Measurements from ENCODE around the gene MOCS1. TPM values are rescaled to one million over a fixed set of nuclear protein-coding genes. Genes with fewer than 3 reads are reported as not detected.

Gene MOCS1
- total RNA-seq, 1 donor from 2014 or later: 29.3 TPM

DNA sequence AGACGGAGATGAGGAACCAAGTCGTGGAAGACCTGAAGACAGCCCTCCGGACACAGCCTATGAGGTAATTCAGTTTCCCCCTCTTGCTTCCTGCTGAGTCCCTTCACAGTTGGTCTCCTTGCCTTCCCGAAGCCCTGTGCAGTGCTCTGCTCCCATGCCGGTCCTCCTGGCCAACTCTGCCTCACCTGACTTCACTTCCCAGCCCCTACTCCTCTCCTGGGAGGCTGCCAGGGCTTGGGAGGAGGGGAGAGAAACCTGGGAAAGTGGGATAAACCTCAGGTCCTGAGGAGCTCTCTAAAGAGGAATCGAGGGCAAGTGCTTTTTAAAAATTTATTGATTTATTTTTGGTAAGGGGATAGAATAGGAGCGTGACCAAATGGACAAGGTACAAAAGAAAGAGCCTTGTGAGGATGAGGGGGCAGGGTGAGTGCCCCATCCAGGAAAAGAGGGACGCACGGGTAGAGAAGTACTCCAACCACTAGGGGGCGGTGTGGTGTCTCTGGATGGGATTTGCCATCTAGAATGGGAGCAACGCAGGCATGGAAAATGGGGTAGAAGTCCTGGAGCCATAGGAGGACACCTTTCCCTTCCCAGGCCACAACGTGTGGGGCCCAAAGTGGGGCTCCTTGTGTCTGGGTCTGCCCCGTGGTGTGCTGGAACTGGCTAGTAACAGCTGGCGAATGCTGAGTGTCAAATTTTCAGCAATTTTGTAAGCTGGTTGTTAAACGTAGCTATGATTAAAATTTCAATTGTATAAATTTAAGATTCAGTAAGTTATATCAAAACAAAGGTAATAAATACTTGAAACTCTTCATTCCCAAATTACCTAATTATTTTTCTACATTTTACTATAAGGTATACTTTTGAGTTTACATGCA lies 69.0 kb downstream of the MOCS1 start:
- no peak overlapping the region for H3K27ac ChIP-seq
- no peak overlapping the region for H3K4me3 ChIP-seq
- H3K4me1 ChIP-seq: no peaks in the 10 kb centered on the region
- H3K27me3 ChIP-seq: no peaks in the 10 kb centered on the region
- TF ChIP-seq, protein P1, sequence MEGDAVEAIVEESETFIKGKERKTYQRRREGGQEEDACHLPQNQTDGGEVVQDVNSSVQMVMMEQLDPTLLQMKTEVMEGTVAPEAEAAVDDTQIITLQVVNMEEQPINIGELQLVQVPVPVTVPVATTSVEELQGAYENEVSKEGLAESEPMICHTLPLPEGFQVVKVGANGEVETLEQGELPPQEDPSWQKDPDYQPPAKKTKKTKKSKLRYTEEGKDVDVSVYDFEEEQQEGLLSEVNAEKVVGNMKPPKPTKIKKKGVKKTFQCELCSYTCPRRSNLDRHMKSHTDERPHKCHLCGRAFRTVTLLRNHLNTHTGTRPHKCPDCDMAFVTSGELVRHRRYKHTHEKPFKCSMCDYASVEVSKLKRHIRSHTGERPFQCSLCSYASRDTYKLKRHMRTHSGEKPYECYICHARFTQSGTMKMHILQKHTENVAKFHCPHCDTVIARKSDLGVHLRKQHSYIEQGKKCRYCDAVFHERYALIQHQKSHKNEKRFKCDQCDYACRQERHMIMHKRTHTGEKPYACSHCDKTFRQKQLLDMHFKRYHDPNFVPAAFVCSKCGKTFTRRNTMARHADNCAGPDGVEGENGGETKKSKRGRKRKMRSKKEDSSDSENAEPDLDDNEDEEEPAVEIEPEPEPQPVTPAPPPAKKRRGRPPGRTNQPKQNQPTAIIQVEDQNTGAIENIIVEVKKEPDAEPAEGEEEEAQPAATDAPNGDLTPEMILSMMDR (IDR thresholded peaks at IDR 0.05): peak; percentile 86
- DNase-seq (peak; percentile 72), ATAC-seq (peak; percentile 81)
- no peaks in the 10 kb centered on the region for H3K9me3 ChIP-seq
- intact Hi-C loops (cut with DNase I): no loop called here
- H3K36me3 ChIP-seq: peaks cover 17% of the 10 kb centered on the region

DNA sequence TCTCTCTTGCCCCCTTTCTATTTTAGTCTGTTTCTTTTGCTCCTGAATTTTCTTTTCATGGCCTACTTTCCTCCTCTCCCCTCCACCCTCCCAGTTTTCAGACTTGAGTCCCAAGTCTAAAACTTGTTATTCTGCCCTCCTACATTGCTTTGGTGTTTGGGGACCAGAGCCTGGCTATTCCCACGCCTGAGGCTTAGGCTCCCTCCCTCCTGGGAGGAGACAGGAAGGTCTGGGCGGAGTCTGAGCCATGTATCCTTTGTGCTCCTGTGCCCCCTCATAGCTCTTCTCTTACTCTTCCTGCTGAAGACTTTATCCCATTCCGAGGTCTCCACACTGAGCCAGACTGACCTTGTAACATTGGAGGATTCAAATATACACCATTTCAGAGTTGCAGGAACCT lies 72.6 kb downstream of the MOCS1 start:
- Histone ChIP-seq H3K27ac (no peak overlapping the region), H3K4me3 (no peak overlapping the region), H3K36me3 (peaks cover 5% of the 10 kb centered on the region), H3K27me3 (no peaks in the 10 kb centered on the region), H3K4me1 (no peaks in the 10 kb centered on the region), H3K9me3 (no peaks in the 10 kb centered on the region)
- intact Hi-C loops (cut with DNase I): no loop called here
- ATAC-seq: no peak
- DNase-seq: no peak
- TF ChIP-seq, protein P1 (IDR thresholded peaks at IDR 0.05): no peak

DNA sequence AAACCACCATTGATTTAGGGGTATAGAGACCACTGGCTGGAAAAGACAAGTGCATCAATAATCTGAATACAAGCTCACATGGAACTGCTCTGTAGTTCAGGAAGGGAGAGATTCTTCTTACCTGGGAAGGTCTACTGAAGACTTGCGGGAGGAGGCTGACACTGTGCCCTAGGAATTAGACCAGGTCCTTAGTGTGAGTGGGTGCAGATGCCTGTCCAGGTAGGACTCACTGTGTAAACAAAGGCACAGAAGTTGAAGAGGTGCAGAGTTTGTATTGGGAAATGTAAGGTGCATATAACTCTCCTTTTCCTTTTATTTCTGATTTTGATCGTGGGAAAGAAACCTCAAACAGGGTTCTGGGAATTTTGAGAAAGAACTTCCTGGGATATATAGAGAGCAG lies 75.2 kb downstream of the MOCS1 start:
- Histone ChIP-seq H3K27me3 (no peaks in the 10 kb centered on the region), H3K4me1 (no peaks in the 10 kb centered on the region), H3K9me3 (no peaks in the 10 kb centered on the region), H3K4me3 (no peak overlapping the region), H3K36me3 (peaks cover 10% of the 10 kb centered on the region), H3K27ac (no peak overlapping the region)
- intact Hi-C loops (cut with DNase I): no loop called here
- peak; percentile 80 for ATAC-seq
- no peak for DNase-seq
- TF ChIP-seq, protein P1 (IDR thresholded peaks at IDR 0.05): no peak

DNA sequence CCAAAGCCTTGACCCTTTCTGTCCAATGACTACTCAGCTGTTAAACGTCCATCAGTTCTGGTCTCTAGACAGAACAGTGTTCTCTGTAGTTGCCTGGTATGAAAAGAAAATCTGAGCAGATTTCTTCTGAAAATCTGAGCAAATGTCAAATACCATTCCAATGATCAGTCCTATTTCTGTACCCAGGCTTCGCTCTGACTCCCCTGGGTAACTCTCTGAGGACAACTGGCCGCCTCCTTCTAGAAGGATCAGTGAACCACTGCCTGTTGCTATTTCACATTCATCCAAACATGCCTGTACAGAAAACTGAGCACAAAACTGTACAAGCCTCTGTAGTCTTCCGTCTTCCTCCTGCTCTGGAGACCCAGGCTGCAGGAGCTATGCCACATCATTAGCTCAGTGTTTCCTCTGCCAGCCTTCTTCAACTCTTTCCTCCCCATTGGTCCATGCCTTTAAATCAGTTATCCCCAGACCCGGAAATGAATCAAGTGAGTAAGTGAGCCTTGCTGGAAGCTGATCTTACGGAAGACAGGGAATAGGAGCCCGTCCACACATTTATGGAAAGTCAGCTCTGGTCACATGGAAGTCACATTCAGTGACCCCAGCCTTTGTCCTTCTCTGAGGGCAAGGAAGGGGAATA lies 78.8 kb downstream of the MOCS1 start:
- H3K36me3 ChIP-seq: peaks cover 10% of the 10 kb centered on the region
- no peak overlapping the region for H3K27ac ChIP-seq
- H3K9me3 ChIP-seq: no peaks in the 10 kb centered on the region
- no peaks in the 10 kb centered on the region for H3K27me3 ChIP-seq
- no peak overlapping the region for H3K4me3 ChIP-seq
- TF ChIP-seq, protein P1 (IDR thresholded peaks at IDR 0.05): no peak
- ATAC-seq: no peak
- intact Hi-C loops (cut with DNase I): no loop called here
- H3K4me1 ChIP-seq: no peaks in the 10 kb centered on the region
- no peak for DNase-seq

Other genes starting within 250 kb of the MOCS1 start
- gene KIF6, start 209.1 kb downstream of the MOCS1 start, total RNA-seq: 0.49 TPM
- gene DAAM2, start 142.1 kb downstream of the MOCS1 start, total RNA-seq: 34.6 TPM